Suprapubic skin (tissue), 4 donors: ENCODE measurements around the gene PTTG1IP2. TPM values are rescaled to one million over a fixed set of nuclear protein-coding genes. Genes with fewer than 3 reads are reported as not detected.

Experiments used
- DNase-seq, 2 donors: peaks; one replicate each; pipeline ENCODE4 v3.0.0-alpha.2; 2019; ENCODE audit warnings: low spot score in 2 of 2
- H3K27ac ChIP-seq: fragments of 200-600 bp; sonication (generic); one replicate; pipeline ENCODE4 v1.5.1; 2019
- H3K27me3 ChIP-seq: fragments of 200-600 bp; sonication (generic); one replicate; pipeline ENCODE4 v1.5.1; 2019
- H3K36me3 ChIP-seq: fragments of 200-600 bp; sonication (generic); one replicate; pipeline ENCODE4 v1.5.1; 2019
- H3K4me1 ChIP-seq: fragments of 200-600 bp; sonication (generic); one replicate; pipeline ENCODE4 v1.5.1; 2019
- H3K4me3 ChIP-seq: fragments of 200-600 bp; sonication (generic); one replicate; pipeline ENCODE4 v1.5.1; 2019; ENCODE audit warnings: mild to moderate bottlenecking
- H3K9me3 ChIP-seq: fragments of 200-600 bp; sonication (generic); one replicate; pipeline ENCODE4 v1.5.1; 2019
- EP300 ChIP-seq: sonication (generic); formaldehyde crosslinking; IDR thresholded peaks from one replicate; pipeline ENCODE4 v1.6.1; 2017; ENCODE audit warnings: antibody characterized with exemption
- POLR2A ChIP-seq, 2 donors: fragments of 450-650 bp; IDR thresholded peaks; one replicate each; pipeline ENCODE4 v1.6.1; 2017; ENCODE audit warnings: antibody characterized with exemption in 2 of 2, mild to moderate bottlenecking in 2 of 2, moderate library complexity in 2 of 2
- POLR2AphosphoS5 ChIP-seq, 3 donors: sonication (generic); formaldehyde crosslinking; IDR thresholded peaks; one replicate each; pipeline ENCODE4 v1.6.1; 2017; ENCODE audit warnings: antibody characterized with exemption in 3 of 3
- WGBS: methylation state at CpG from one replicate; pipeline ENCODE4 v1.1.5; 2018; 5-methylcytosine and 5-hydroxymethylcytosine counted together
- total RNA-seq, 4 donors: library from RNA; depleted of rRNA; stranded (reverse); fragments of >200 nt; gene quantifications; one replicate each; pipeline ENCODE4 v1.1.0, GENCODE V29; 2016
- TF ChIP-seq, protein P1 (sequence below), 2 donors: fragments of 200-600 bp in 1 of 2; fragments of 450-650 bp in 1 of 2; sonication (generic) in 1 of 2; IDR thresholded peaks; one replicate each; pipeline ENCODE4 v1.5.1; 2016 to 2019; ENCODE audit warnings: antibody characterized with exemption in 2 of 2, mild to moderate bottlenecking in 1 of 2, moderate library complexity in 1 of 2

Gene PTTG1IP2
- total RNA-seq, 4 donors from 2014 or later: not detected

DNA sequence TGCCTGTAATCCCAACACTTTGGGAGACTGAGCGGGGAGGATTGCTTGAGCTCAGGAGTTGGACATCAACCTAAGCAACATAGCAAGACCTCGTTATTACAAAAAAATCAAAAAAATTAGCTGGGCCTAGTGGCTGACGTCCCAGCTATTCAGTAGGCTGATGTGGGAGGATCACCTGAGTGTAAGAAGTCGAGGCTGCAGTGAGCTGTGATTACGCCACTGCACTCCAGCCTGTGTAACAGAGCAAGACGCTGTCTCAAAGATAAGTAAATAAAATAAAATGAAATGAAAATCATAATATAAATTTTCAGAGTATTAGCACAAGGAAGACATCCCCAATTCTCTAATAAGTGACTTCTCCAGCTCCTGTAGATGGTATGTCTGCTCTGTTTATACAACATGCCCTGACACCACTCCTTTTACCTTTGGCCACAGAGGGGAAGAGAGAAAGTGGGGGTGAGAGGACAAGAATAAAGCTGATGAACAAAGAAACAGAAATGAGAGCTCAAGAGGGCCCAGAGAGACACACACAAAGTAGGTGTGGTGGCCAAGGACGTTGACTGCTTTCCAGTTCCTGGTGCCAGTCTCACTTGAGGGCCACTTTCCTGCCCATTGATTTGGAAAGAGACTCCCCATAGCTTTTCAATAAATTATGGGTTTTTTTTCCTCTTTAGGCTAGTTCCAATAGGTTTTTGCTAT is 62.9 kb downstream of the PTTG1IP2 start:
- H3K4me1 ChIP-seq: no peaks in the 10 kb centered on the region
- no peaks in the 10 kb centered on the region for H3K27me3 ChIP-seq
- TF ChIP-seq POLR2AphosphoS5 (IDR thresholded peaks at IDR 0.05) (no peak), EP300 (no peak)
- TF ChIP-seq, protein P1, sequence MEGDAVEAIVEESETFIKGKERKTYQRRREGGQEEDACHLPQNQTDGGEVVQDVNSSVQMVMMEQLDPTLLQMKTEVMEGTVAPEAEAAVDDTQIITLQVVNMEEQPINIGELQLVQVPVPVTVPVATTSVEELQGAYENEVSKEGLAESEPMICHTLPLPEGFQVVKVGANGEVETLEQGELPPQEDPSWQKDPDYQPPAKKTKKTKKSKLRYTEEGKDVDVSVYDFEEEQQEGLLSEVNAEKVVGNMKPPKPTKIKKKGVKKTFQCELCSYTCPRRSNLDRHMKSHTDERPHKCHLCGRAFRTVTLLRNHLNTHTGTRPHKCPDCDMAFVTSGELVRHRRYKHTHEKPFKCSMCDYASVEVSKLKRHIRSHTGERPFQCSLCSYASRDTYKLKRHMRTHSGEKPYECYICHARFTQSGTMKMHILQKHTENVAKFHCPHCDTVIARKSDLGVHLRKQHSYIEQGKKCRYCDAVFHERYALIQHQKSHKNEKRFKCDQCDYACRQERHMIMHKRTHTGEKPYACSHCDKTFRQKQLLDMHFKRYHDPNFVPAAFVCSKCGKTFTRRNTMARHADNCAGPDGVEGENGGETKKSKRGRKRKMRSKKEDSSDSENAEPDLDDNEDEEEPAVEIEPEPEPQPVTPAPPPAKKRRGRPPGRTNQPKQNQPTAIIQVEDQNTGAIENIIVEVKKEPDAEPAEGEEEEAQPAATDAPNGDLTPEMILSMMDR (IDR thresholded peaks at IDR 0.05): no peak
- no peaks in the 10 kb centered on the region for H3K9me3 ChIP-seq
- no peaks in the 10 kb centered on the region for H3K36me3 ChIP-seq
- no peak for DNase-seq
- no peak overlapping the region for H3K27ac ChIP-seq
- 73% methylated on average over 7 of the region's 7 CpGs for WGBS
- H3K4me3 ChIP-seq: no peak overlapping the region

- WGBS: 78% methylated on average over 3 of the region's 3 CpGs
- no peak overlapping the region for H3K27ac ChIP-seq
- no peak overlapping the region for H3K4me3 ChIP-seq
- TF ChIP-seq, protein P1 (IDR thresholded peaks at IDR 0.05): no peak
- TF ChIP-seq EP300: no peak
- TF ChIP-seq POLR2AphosphoS5 (IDR thresholded peaks at IDR 0.05): no peak
- TF ChIP-seq POLR2A (IDR thresholded peaks at IDR 0.05): no peak
- H3K27me3 ChIP-seq: no peaks in the 10 kb centered on the region
- H3K36me3 ChIP-seq: no peaks in the 10 kb centered on the region
- H3K9me3 ChIP-seq: no peaks in the 10 kb centered on the region
- no peak for DNase-seq
- H3K4me1 ChIP-seq: no peaks in the 10 kb centered on the region
These were observed 67.0 kb downstream of the PTTG1IP2 start for GRCh38 chr7:90536449-90536848.

- 90% methylated on average over 2 of the region's 2 CpGs for WGBS
- TF ChIP-seq EP300 (no peak), POLR2AphosphoS5 (IDR thresholded peaks at IDR 0.05) (no peak), POLR2A (IDR thresholded peaks at IDR 0.05) (no peak)
- TF ChIP-seq, protein P1 (IDR thresholded peaks at IDR 0.05): no peak
- no peaks in the 10 kb centered on the region for H3K27me3 ChIP-seq
These were observed 69.0 kb downstream of the PTTG1IP2 start for GRCh38 chr7:90538405-90538804.

DNA sequence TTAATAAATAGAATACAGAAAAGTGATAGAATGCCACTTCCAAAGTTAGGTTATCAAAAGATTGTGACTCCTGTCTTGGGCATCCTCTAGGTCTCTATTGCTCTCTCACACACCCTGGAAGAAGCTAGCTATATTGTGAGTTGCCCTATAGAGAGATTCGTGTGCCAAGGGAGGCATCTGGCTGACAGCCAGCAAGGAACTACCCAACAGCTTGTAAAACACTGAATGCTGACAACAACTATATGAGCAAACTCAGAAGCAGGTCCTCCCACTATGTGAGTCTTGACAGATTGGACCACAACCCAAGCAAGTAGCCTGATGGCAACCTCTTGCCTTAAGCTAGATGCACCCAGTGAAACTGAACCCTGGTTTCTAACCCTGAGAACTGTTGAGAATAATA is 71.0 kb downstream of the PTTG1IP2 start:
- WGBS: 35% methylated on average over 1 of the region's 1 CpG
- no peak for DNase-seq
- no peak overlapping the region for H3K4me3 ChIP-seq
- no peak overlapping the region for H3K27ac ChIP-seq
- no peaks in the 10 kb centered on the region for H3K9me3 ChIP-seq
- H3K36me3 ChIP-seq: no peaks in the 10 kb centered on the region
- no peaks in the 10 kb centered on the region for H3K4me1 ChIP-seq
- no peak for TF ChIP-seq POLR2A (IDR thresholded peaks at IDR 0.05)
- TF ChIP-seq POLR2AphosphoS5 (IDR thresholded peaks at IDR 0.05): no peak
- TF ChIP-seq, protein P1 (IDR thresholded peaks at IDR 0.05): no peak
- TF ChIP-seq EP300: no peak
- no peaks in the 10 kb centered on the region for H3K27me3 ChIP-seq

More at GRCh38 chr7:90538405-90538804, 69.0 kb downstream of the PTTG1IP2 start:
- no peak for DNase-seq
- Histone ChIP-seq H3K4me3 (no peak overlapping the region), H3K4me1 (no peaks in the 10 kb centered on the region), H3K27ac (no peak overlapping the region), H3K36me3 (no peaks in the 10 kb centered on the region), H3K9me3 (no peaks in the 10 kb centered on the region)

DNA sequence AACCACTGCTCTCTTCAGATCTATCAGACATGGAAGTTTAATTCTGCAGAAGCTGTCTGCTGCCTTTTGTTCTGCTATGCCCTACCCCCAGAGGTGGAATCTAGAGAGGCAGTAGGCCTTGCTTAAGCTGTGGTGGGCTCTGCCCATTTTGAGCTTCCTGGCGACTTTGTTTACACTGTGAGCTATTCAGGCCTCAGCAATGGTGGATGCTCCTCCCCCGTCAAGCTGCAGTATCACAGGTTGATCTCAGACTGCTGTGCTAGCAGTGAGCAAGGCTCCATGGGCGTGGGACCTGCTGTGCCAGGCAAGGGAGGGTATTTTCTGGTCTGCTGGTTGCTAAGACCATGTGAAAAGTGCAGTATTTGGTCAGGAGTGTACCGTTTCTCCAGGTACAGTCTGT is 81.6 kb downstream of the PTTG1IP2 start:
- Histone ChIP-seq H3K27me3 (no peaks in the 10 kb centered on the region), H3K27ac (no peak overlapping the region), H3K36me3 (no peaks in the 10 kb centered on the region), H3K9me3 (no peaks in the 10 kb centered on the region), H3K4me3 (no peak overlapping the region), H3K4me1 (no peaks in the 10 kb centered on the region)
- no CpG with 5 or more reads among the region's 4 CpGs for WGBS
- DNase-seq: no peak
- TF ChIP-seq, protein P1 (IDR thresholded peaks at IDR 0.05): no peak
- TF ChIP-seq POLR2AphosphoS5 (IDR thresholded peaks at IDR 0.05) (no peak), POLR2A (IDR thresholded peaks at IDR 0.05) (no peak), EP300 (no peak)
